ENCODE results near the gene ANO6.
A peak's percentile ranks its signal among the peaks of the same experiment; 100 is the strongest.
"Not testable (repeated sequence)": the region's sequence is repeated elsewhere in the genome, so short reads cannot be mapped to it uniquely, and the experiment has no call there.

Gene ANO6

GRCh38 chr12:45214071-45214470 is 1.8 kb upstream of the ANO6 start:
- DNase-seq: no peak

DNA sequence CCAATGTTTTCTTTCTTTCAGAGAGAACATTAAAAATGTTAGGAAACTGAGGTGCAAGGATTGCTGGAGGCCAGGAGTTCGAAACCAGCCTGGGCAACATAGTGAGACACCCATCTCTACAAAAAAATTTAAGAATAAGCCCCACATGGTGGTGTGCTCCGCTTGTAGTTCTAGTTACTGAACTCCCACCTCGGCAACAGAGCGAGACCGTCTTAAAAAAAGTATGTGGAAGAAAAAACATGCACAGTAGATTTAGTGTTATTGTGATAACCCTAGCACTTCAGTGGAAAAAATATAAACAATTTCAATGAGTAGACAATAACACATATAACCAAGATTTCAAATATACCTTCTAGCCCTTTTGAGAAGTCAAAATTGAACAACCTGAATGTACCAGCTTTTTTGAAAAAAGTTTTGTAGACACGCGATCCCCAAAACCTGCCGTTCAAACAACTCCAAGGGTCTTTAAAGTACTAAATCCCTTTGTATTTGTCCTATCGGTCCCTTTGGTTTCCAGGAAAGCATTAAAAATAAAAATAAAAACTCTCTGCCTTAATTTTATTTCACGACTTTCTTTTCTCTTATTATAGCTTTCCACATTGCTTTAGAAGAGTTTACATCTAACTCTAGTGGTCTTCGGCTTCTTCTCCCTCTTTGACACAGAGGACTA is 1.0 kb upstream of the ANO6 start:
- DNase-seq: peak; percentile 9

DNA sequence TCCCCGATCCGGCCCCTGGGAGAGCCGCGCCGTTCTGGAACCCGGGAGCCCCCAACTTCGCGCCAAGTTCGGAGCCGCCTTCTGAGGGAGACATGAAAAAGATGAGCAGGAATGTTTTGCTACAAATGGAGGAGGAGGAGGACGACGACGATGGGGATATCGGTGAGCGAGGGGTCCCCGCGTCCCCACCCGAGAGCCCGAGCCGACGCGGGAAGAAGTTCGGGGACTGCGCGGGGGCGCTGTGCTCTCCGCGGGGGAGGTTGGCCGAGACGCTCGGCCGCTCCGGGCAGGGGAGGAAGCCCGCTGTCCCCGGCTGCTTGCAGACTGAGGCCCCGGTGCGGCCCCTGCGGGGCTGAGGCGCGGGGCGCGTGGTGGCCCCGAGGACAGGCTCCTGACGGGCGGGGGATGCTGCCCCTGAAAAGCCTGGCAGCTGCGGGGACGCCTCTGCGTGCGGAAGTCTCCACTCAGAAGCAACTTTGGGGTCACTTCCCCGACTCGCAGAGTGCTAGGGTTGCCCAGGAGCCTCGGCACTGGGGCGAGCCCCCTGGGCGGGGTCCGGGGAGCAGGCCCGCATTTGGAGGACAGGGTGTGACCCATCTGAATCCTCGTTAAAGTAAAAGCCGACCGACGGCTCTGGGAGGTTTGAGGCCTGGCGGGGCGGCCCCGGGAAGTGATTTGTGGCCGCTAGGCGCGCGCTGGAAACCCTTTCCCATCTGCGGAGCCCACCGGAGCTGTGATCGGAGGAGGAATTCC is 511 bp downstream of the ANO6 start:
- peak; percentile 64 for DNase-seq

- no peak for DNase-seq
These were observed 1.1 kb downstream of the ANO6 start for GRCh38 chr12:45216983-45217485.

DNA sequence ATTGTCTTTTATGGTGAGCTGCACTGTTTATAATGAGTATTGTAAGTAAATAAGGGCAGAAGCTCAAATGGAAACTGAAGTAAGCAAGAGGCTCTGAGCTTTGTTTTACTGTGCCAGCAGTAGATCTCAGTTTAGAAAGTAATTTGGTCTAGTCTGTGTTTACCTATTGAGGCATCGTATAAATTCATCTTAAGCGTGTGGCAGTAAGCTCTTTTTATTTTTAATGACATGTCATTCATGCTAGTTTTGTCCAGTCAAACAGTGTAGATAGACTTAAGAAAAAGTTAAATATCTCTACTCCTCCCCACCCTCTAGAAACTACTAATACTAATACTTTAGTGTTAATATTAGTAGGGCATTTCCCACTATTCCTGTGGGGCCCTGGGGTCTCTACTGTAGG is 2.0 kb downstream of the ANO6 start:
- DNase-seq: no peak

DNA sequence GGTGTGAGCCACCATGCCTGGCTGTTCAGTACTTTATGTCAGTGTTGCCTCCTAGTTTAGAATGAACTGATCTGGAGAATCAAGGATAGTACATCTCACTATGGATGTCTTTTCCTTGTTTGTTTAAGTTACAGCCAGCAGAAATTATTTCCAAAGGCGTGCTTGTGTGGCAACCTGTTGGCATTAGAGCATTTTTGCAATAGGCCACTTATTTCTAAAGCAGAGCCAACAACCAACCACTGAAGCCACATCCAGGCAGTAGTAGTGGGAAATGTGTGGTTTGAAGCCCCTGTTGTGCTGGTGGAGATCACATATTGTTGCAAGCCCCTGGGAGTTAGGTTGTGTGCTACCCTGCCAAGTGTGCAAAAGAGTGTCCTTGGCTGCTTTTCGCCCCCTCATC is 3.7 kb downstream of the ANO6 start:
- no peak for DNase-seq

GRCh38 chr12:45220363-45220931 is 4.6 kb downstream of the ANO6 start:
- no peak for DNase-seq

DNA sequence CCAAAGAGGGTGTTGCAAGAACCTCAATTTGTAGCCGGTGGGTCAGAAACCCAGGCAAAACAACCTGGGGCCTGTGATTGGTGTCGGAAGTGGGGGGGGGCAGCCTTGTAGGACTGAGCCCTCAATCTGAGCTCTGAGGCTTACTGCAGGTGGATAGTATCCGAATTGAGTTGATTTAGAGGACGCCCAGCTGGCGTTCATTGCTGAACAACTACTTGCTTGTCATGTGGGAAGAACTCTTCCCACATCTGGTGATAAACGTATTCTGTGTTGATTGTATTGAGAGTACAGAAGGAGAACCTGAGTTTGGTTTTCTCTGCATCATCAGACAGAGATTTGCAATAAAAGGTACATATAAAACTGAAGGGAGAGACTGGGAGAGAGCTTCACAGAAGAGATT is 5.1 kb downstream of the ANO6 start:
- no peak for DNase-seq

DNA sequence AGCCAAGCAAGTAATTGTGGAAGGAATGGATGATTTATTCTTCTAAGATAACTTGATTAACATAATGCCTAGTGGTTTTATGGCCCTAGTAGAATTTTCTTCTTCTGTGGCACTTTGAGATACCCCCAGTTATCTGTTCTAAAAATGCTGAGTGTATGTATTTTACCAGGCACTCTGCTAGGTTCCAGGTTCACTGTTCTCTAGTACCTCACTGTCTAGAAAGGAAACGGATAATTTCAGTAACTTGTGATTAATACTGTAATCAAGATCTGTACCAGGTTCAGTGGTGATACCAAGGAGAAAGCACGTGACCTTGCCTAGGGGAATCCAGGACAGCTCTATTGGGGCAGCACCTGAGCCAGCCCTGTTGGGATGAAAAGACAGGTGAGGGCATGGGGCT is 8.0 kb downstream of the ANO6 start:
- no peak for DNase-seq

DNA sequence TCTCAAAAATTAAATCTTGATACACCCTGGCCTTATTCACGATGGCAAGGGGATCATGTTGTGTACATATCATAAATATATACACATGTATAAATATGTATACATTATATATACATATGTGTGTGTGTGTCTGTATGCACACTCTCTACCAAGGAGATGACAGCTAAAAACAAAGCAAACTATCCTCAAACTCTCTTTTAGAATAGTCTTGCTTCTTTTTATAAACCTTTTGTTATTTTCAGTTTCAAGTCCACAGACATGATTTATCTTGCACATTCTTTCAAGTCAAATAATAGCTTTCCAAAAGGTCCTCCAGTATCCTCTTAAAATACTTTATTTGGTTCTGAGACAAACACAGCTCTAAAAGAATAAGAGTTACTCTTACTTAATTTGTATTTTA is 8.4 kb downstream of the ANO6 start:
- no peak for DNase-seq

- no peak for DNase-seq
These were observed 10.1 kb downstream of the ANO6 start for GRCh38 chr12:45226021-45226420.

DNA sequence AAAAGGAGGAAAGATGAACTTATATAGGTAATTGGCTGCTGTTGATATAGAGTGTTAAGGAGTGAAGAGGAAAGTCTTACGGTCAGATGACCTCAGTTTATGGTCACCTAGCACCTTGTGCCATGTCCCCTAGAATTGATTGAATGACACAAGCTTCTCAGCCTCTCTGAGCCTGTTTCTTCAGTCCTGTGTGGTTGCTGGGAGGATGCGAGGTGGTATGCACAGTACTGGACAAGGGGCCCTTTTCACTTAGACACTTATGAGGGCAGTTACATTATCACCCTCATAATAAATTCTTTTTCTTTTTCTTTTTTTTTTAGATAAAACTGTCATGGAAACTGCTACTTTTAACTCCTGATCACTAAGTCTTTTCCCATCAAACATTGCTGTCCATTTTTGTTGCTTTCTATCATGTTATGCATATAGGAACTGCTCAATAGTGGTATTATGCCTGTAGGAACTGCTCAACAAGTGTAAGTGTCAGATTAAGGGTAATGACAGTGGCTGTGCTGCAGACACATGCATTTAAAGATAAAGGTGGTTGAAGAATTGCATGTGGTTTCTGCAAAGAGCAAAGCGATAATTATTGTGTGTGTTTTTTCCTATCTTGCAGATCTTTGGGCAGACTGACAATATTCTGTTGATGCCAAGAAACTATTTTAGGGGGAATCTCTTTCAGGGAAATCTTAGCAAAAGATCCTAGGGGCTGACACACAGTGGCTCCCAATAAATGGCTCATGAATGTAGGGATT is 11.6 kb downstream of the ANO6 start:
- no peak for DNase-seq

GRCh38 chr12:45231515-45232145 is 15.7 kb downstream of the ANO6 start:
- no peak for DNase-seq

- no peak for DNase-seq
These were observed 16.4 kb downstream of the ANO6 start for GRCh38 chr12:45232146-45232755.

GRCh38 chr12:45232756-45233372 is 17.0 kb downstream of the ANO6 start:
- peak; percentile 65 for DNase-seq

DNA sequence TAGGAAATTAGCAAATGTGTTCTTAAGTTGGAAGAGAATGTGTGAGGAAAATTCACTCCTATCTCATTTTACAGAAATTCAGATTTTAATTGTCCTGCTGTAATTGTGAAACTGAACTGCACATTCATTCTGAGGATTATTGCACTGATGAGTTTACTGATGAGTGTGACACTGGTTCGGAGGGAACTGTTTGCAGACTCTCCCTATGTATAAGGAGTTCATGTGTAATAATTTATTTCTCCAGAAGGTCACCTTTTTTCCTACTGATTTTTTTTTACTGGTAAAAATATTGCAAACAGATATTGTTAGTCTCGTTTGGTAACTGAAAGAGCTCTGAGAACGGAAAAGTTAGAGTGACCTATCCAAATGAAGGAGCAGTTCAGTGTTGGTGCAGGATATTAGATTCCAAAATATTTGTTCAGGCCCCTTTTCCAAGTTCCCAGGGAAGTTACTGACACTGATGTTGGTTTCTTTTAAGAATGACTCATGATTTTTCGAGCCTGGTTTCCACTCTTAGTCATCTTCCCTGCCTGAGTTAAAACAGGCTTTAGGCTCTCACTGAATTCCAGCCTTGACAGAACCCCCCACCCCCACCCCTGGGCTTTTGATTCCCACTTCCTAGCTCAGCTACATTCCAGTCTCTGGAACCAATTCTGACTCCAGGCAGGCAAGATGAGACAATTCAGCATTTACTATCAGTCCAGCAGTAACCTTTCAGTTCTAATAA is 18.4 kb downstream of the ANO6 start:
- peak; percentile 9 for DNase-seq

GRCh38 chr12:45235087-45236025 is 19.5 kb downstream of the ANO6 start:
- no peak for DNase-seq

DNA sequence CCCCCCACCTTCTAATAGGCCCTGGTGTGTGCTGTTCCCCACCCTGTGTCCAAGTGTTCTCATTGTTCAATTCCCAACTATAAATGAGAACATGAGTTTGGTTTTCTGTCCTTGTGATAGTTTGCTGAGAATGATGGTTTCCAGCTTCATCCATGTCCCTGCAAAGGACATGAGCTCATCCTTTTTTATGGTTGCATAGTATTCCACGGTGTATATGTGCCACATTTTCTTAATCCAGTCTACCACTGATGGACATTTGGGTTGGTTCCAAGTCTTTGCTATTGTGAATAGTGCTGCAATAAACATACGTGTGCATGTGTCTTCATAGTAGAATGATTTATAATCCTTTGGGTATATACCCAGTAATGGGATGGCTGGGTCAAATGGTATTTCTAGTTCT is 20.5 kb downstream of the ANO6 start:
- DNase-seq: not testable (repeated sequence)

DNA sequence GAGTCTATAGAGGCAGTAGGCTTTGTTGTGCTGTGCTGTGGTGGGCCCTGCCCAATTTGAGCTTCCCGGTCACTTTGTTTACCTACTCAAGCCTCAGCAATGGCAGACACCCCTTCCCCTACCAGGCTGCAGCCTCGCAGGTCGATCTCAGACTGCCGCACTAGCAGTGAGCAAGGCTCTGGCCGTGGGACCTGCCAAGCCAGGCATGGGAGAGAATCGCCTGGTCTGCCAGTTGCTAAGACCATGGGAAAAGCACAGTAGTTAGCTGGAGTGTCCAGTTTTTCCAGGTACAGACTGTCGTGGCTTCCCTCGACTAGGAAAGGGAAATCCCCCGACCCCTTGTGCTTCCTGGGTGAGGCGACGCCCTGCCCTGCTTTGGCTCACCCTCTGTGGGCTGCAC is 26.3 kb downstream of the ANO6 start:
- no peak for DNase-seq

GRCh38 chr12:45243963-45244362 is 28.1 kb downstream of the ANO6 start:
- DNase-seq: no peak

Measured in stimulated activated CD4-positive, alpha-beta T cell treated with anti-CD3 and anti-CD28 coated beads, Interleukin-15, amount 100 ng/mL, for 24 hours (primary cell).